Ovary (tissue), 9 donors: ENCODE results near the gene PPP2R2C. TPM values are rescaled to one million over a fixed set of nuclear protein-coding genes. Genes with fewer than 3 reads are reported as not detected.

Experiments used
- DNase-seq, 5 donors: peaks; one replicate each; pipeline ENCODE4 v3.0.0-alpha.2; 2019 to 2020
- H3K27ac ChIP-seq, 2 donors: fragments of 200-600 bp; one replicate each; pipeline versions ENCODE4 v1.5.1 to v1.8.0; 2019 to 2022
- H3K27me3 ChIP-seq: fragments of 200-600 bp; one replicate; pipeline ENCODE4 v1.8.0; 2022
- H3K36me3 ChIP-seq: fragments of 200-600 bp; sonication (generic); one replicate; pipeline ENCODE4 v1.5.1; 2019
- H3K4me1 ChIP-seq: one replicate; pipeline ENCODE4 v1.8.1; 2013; ENCODE audit warnings: mild to moderate bottlenecking, moderate library complexity; ENCODE audit not compliant: insufficient read depth
- H3K4me3 ChIP-seq: fragments of 200-600 bp; sonication (generic); one replicate; pipeline ENCODE4 v1.5.1; 2017
- H3K9me3 ChIP-seq, 2 donors: fragments of 200-600 bp in 1 of 2; sonication (generic) in 1 of 2; one replicate each; pipeline versions ENCODE4 v1.5.1 to v1.8.1; 2013 to 2019; ENCODE audit warnings: mild to moderate bottlenecking in 1 of 2, moderate library complexity in 1 of 2
- CTCF ChIP-seq, 3 donors: fragments of 450-650 bp in 2 of 3; fragments of 200-600 bp in 1 of 3; IDR thresholded peaks; one replicate each; pipeline versions ENCODE4 v1.5.1 to v1.8.0; 2016 to 2022; ENCODE audit warnings: antibody characterized with exemption in 3 of 3, mild to moderate bottlenecking in 1 of 3
- EP300 ChIP-seq: sonication (generic); formaldehyde crosslinking; IDR thresholded peaks from one replicate; pipeline ENCODE4 v1.6.1; 2017; ENCODE audit warnings: antibody characterized with exemption
- POLR2A ChIP-seq: fragments of 450-650 bp; IDR thresholded peaks from one replicate; pipeline ENCODE4 v1.6.1; 2017; ENCODE audit warnings: antibody characterized with exemption, mild to moderate bottlenecking, moderate library complexity
- whole genome bisulfite sequencing, 3 donors: extraction: QIAGEN DNeasy Blood & Tissue Kit in 1 of 3; methylation state at CpG; one replicate each; pipeline versions ENCODE4 v1.1.5 to v1.1.7; 2013 to 2017; 5-methylcytosine and 5-hydroxymethylcytosine counted together
- intact Hi-C, 4 donors: fragments of 100-400 bp; cut with DNase I; formaldehyde crosslinking; loops; one replicate each; pipeline versions ENCODE4 v1.11.0 to v1.15.1; 2022 to 2023
- polyA plus RNA-seq, 2 donors: library from polyadenylated mRNA; stranded (reverse); fragments of 200-250 nt in 1 of 2; fragments of 350-450 nt in 1 of 2; fragmentation: Illumina TruSeq in 1 of 2; extraction: RNeasy Lipid Tissue Mini Kit (QIAGEN cat#74804) in 1 of 2; gene quantifications; one replicate each; pipeline ENCODE4 v1.2.3, GENCODE V29; 2013 to 2014
- total RNA-seq, 7 donors: library from RNA; depleted of rRNA in 2 of 7; stranded (reverse); fragments of >200 nt in 2 of 7; fragmentation: NEBNext Ultra II Directional in 3 of 7; extraction: Animal tissue kit (Norgen Biotek cat#: 25700) in 3 of 7; gene quantifications; one replicate each; pipeline versions ENCODE4 v1.1.0 to v1.2.4, GENCODE V29; 2016 to 2023
- donor health status: DM: no; HTN: no; CAD: no; lungs with moderate emphysema.
- donor health status: DM: no; HTN: no; CAD: no.
- donor health status: Bipolar disorder and iron deficiency.
- donor health status: DM: yes; HTN: yes; CAD: no.
- donor health status: DM: no; HTN: no; CAD: no.
- donor health status: DM: yes; HTN: yes; CAD: no.

PPP2R2C gene
- total and polyA plus RNA-seq, 9 donors = 0.12 to 4.5 (median 0.77) TPM

GRCh38 chr4:6336166-6336565 lies 136.2 kb downstream of the PPP2R2C start:
- H3K4me1 ChIP-seq = no peaks in the 10 kb centered on the region
- no peaks in the 10 kb centered on the region for H3K27me3 ChIP-seq
- intact Hi-C loops = loop anchor here in 3 of 4 donors (10.0 kb wide), 1 partner anchor 209 kb away; no protein-coding TSS in a partner anchor
- H3K36me3 ChIP-seq = no peaks in the 10 kb centered on the region
- no peak for TF ChIP-seq POLR2A
- no peak for TF ChIP-seq EP300
- TF ChIP-seq CTCF (IDR thresholded peaks at IDR 0.05) = no peak
- 57 to 69% (median 69%) methylated on average over 13 of the region's 13 CpGs for WGBS, 3 donors
- H3K9me3 ChIP-seq = no peaks in the 10 kb centered on the region
- no peak for DNase-seq
- no peak overlapping the region for H3K4me3 ChIP-seq
- no peak overlapping the region for H3K27ac ChIP-seq

GRCh38 chr4:6335040-6335590 lies 137.3 kb downstream of the PPP2R2C start:
- Histone ChIP-seq H3K4me1 (no peaks in the 10 kb centered on the region), H3K27ac (no peak overlapping the region), H3K36me3 (no peaks in the 10 kb centered on the region), H3K27me3 (no peaks in the 10 kb centered on the region), H3K9me3 (no peaks in the 10 kb centered on the region), H3K4me3 (no peak overlapping the region)
- intact Hi-C loops = loop anchor here in 3 of 4 donors (10.0 kb wide), 1 partner anchor 210 kb away; no protein-coding TSS in a partner anchor
- TF ChIP-seq POLR2A (no peak), CTCF (IDR thresholded peaks at IDR 0.05) (no peak), EP300 (no peak)
- WGBS, 3 donors = 62 to 82% (median 81%) methylated on average over 12 of the region's 12 CpGs
- no peak for DNase-seq

- intact Hi-C loops = loop anchor here (5.0 to 10.0 kb wide), 2 partner anchors 210 to 213 kb away; no protein-coding TSS in a partner anchor
- Histone ChIP-seq H3K36me3 (no peaks in the 10 kb centered on the region), H3K9me3 (no peaks in the 10 kb centered on the region), H3K27ac (no peak overlapping the region), H3K27me3 (no peaks in the 10 kb centered on the region), H3K4me3 (no peak overlapping the region), H3K4me1 (no peaks in the 10 kb centered on the region)
- TF ChIP-seq POLR2A (no peak), EP300 (no peak), CTCF (IDR thresholded peaks at IDR 0.05) (no peak)
- no peak for DNase-seq
- 62 to 93% (median 80%) methylated on average over 5 of the region's 5 CpGs for WGBS, 3 donors
Observed at GRCh38 chr4:6334203-6334887, 138.1 kb downstream of the PPP2R2C start.

GRCh38 chr4:6333301-6334202 lies 138.9 kb downstream of the PPP2R2C start:
- Histone ChIP-seq H3K4me3 (no peak overlapping the region), H3K27me3 (no peaks in the 10 kb centered on the region), H3K4me1 (no peaks in the 10 kb centered on the region), H3K27ac (no peak overlapping the region), H3K9me3 (no peaks in the 10 kb centered on the region), H3K36me3 (no peaks in the 10 kb centered on the region)
- DNase-seq = no peak
- no peak for TF ChIP-seq CTCF (IDR thresholded peaks at IDR 0.05)
- no peak for TF ChIP-seq POLR2A
- intact Hi-C loops = loop anchor here (5.0 to 10.0 kb wide), 2 partner anchors 211 to 214 kb away; no protein-coding TSS in a partner anchor
- 81 to 87% (median 85%) methylated on average over 19 of the region's 19 CpGs for WGBS, 3 donors
